Neural cell (in vitro differentiated cells): Measurements from ENCODE around the gene TRPM7. TPM values are rescaled to one million over a fixed set of nuclear protein-coding genes. Genes with fewer than 3 reads are reported as not detected.

Experiments used
- H2AFZ ChIP-seq: fragments of 200-600, 300-800 bp; sonication (generic), shearing (Covaris generic); 2 replicates; pipeline ENCODE4 v1.6.0; 2014; ENCODE audit warnings: low read depth, mild to moderate bottlenecking, antibody characterized with exemption, low read length, moderate library complexity
- H3F3A ChIP-seq: fragments of 200-600 bp; shearing (Covaris generic); 2 replicates; pipeline ENCODE4 v1.6.1; 2016; ENCODE audit warnings: mild to moderate bottlenecking, moderate library complexity, mixed read lengths, antibody characterized with exemption, low read length; ENCODE audit not compliant: insufficient read depth, poor library complexity, severe bottlenecking
- H3K27ac ChIP-seq: fragments of 200-600, 300-800 bp; sonication (generic), shearing (Covaris generic); 2 replicates; pipeline ENCODE4 v1.5.1; 2014; ENCODE audit warnings: mild to moderate bottlenecking, low read length, moderate library complexity
- H3K27me3 ChIP-seq: fragments of 300-800, 200-600 bp; sonication (generic), shearing (Covaris generic); 2 replicates; pipeline ENCODE4 v1.6.0; 2014; ENCODE audit warnings: mild to moderate bottlenecking, low read depth, low read length, moderate library complexity; ENCODE audit not compliant: insufficient read depth
- H3K36me3 ChIP-seq: fragments of 300-800, 200-600 bp; sonication (generic), shearing (Covaris generic); 2 replicates; pipeline ENCODE4 v1.5.1; 2014; ENCODE audit warnings: mild to moderate bottlenecking, antibody characterized with exemption, low read length, moderate library complexity; ENCODE audit not compliant: insufficient read depth
- H3K4me2 ChIP-seq: fragments of 300-800, 200-600 bp; sonication (generic), shearing (Covaris generic); 2 replicates; pipeline ENCODE4 v1.6.0; 2014; ENCODE audit warnings: mild to moderate bottlenecking, low read length
- H3K4me3 ChIP-seq: fragments of 300-800, 200-600 bp; sonication (generic), shearing (Covaris generic); 2 replicates; pipeline ENCODE4 v1.5.1; 2014; ENCODE audit warnings: mild to moderate bottlenecking, low read length, moderate library complexity
- H3K79me2 ChIP-seq: fragments of 200-600 bp; shearing (Covaris generic); replicated peaks from 2 replicates; pipeline ENCODE4 v1.6.0; 2014; ENCODE audit warnings: mild to moderate bottlenecking, low read length, moderate library complexity; ENCODE audit not compliant: insufficient read depth
- H3K9ac ChIP-seq: fragments of 300-800, 200-600 bp; sonication (generic), shearing (Covaris generic); 2 replicates; pipeline ENCODE4 v1.6.1; 2016; ENCODE audit warnings: mild to moderate bottlenecking, low read length, mixed read lengths
- H3K9me2 ChIP-seq: fragments of 200-600 bp; shearing (Covaris generic); 2 replicates; pipeline ENCODE4 v1.6.1; 2016; ENCODE audit warnings: mild to moderate bottlenecking, low read length, mixed read lengths; ENCODE audit not compliant: insufficient read depth
- H3K9me3 ChIP-seq: fragments of 200-600, 300-800 bp; sonication (generic), shearing (Covaris generic); 2 replicates; pipeline ENCODE4 v1.6.1; 2016; ENCODE audit warnings: mild to moderate bottlenecking, mixed run types, low read length, moderate library complexity, mixed read lengths
- H4K20me1 ChIP-seq: fragments of 200-600 bp; shearing (Covaris generic); 2 replicates; pipeline ENCODE4 v1.6.1; 2016; ENCODE audit warnings: mild to moderate bottlenecking, mixed run types; ENCODE audit not compliant: insufficient read depth
- CTCF ChIP-seq: fragments of 450-650 bp; IDR thresholded peaks from 2 replicates; pipeline ENCODE4 v1.5.1; 2014; ENCODE audit warnings: antibody characterized with exemption, mild to moderate bottlenecking, moderate library complexity; ENCODE audit not compliant: poor library complexity, severe bottlenecking
- EP300 ChIP-seq: fragments of 450-650 bp; conservative IDR thresholded peaks from 2 replicates; pipeline ENCODE4 v1.6.1; 2014; ENCODE audit warnings: antibody characterized with exemption, mild to moderate bottlenecking, moderate library complexity; ENCODE audit not compliant: poor library complexity, severe bottlenecking
- EZH2 ChIP-seq: fragments of 200-600, 300-800 bp; shearing (Covaris generic), sonication (generic); IDR thresholded peaks from 2 replicates; pipeline ENCODE4 v1.6.1; 2014; ENCODE audit warnings: antibody characterized with exemption, low read length, borderline replicate concordance, mild to moderate bottlenecking; ENCODE audit not compliant: insufficient read depth, poor library complexity, severe bottlenecking
- MXI1 ChIP-seq: fragments of 450-650 bp; conservative IDR thresholded peaks from 2 replicates; pipeline ENCODE4 v1.6.1; 2014; ENCODE audit warnings: antibody characterized with exemption, mild to moderate bottlenecking; ENCODE audit not compliant: poor library complexity, severe bottlenecking
- POLR2AphosphoS5 ChIP-seq: IDR thresholded peaks from 2 replicates; pipeline ENCODE4 v1.6.1; 2012
- RAD21 ChIP-seq: fragments of 450-650 bp; conservative IDR thresholded peaks from 2 replicates; pipeline ENCODE4 v1.6.1; 2014; ENCODE audit warnings: antibody characterized with exemption, mild to moderate bottlenecking, moderate library complexity
- REST ChIP-seq: IDR thresholded peaks from 2 replicates; pipeline ENCODE4 v1.6.1; 2012; ENCODE audit warnings: borderline replicate concordance
- SMC3 ChIP-seq: fragments of 450-650 bp; conservative IDR thresholded peaks from 2 replicates; pipeline ENCODE4 v1.6.1; 2014; ENCODE audit warnings: antibody characterized with exemption, mild to moderate bottlenecking, moderate library complexity; ENCODE audit not compliant: poor library complexity
- TAF1 ChIP-seq: IDR thresholded peaks from 2 replicates; pipeline ENCODE4 v1.6.1; 2012; ENCODE audit warnings: low read depth
- polyA plus RNA-seq: library from polyadenylated mRNA; depleted of rRNA; stranded (reverse); fragments of >200 nt; gene quantifications from 2 replicates; pipeline ENCODE4 v1.2.3, GENCODE V29; 2014

Gene TRPM7
- polyA plus RNA-seq, 1 donor from 2014 or later, result 30.7 TPM

DNA sequence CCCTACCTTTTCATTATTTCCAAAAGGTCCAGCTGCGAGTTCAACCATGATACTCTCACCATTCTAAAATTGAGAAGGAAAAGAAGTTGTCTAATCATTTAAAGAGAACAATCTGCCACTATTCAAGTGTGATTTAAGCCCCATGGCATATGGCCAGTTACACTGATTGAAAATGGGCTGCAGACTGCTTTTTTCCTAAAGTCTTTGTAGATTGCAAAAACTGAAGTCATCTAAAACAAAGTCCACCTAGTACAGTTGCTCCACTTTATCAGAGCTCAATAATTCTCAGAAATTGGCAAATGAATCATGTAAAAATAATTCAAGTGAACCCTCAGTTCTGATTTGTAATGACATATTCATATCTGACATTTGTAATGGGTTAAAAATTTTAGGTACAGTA lies 39.7 kb upstream of the TRPM7 start:
- Histone ChIP-seq H3K27me3 (no peaks in the 10 kb centered on the region), H4K20me1 (no peaks in the 10 kb centered on the region), H2AFZ (no peak overlapping the region), H3K79me2 (no peaks in the 10 kb centered on the region), H3K4me2 (no peak overlapping the region), H3K9ac (no peak overlapping the region), H3K4me3 (no peak overlapping the region), H3K27ac (no peak overlapping the region), H3F3A (no peaks in the 10 kb centered on the region), H3K36me3 (no peaks in the 10 kb centered on the region), H3K9me3 (no peaks in the 10 kb centered on the region), H3K9me2 (no peaks in the 10 kb centered on the region)
- TF ChIP-seq EZH2 (no peak), MXI1 (no peak), SMC3 (no peak), EP300 (no peak), TAF1 (no peak), RAD21 (no peak), REST (no peak), POLR2AphosphoS5 (no peak), CTCF (no peak)

GRCh38 chr15:50718700-50719125 lies 32.1 kb upstream of the TRPM7 start:
- TF ChIP-seq EP300, result no peak
- TF ChIP-seq RAD21, result no peak
- no peak for TF ChIP-seq REST
- TF ChIP-seq EZH2, result no peak
- no peak for TF ChIP-seq CTCF
- TF ChIP-seq MXI1, result no peak
- TF ChIP-seq SMC3, result no peak
- TF ChIP-seq POLR2AphosphoS5, result no peak
- TF ChIP-seq TAF1, result no peak
- H3K4me3 ChIP-seq, result no peak overlapping the region
- H3F3A ChIP-seq, result no peaks in the 10 kb centered on the region
- no peaks in the 10 kb centered on the region for H4K20me1 ChIP-seq
- H3K4me2 ChIP-seq, result no peak overlapping the region
- H3K27ac ChIP-seq, result no peak overlapping the region
- H2AFZ ChIP-seq, result no peak overlapping the region
- H3K9me3 ChIP-seq, result no peaks in the 10 kb centered on the region
- H3K79me2 ChIP-seq, result no peaks in the 10 kb centered on the region
- no peak overlapping the region for H3K9ac ChIP-seq
- H3K36me3 ChIP-seq, result no peaks in the 10 kb centered on the region
- H3K27me3 ChIP-seq, result no peaks in the 10 kb centered on the region
- H3K9me2 ChIP-seq, result no peaks in the 10 kb centered on the region
